Subcutaneous preadipocyte (primary cell): ENCODE measurements around the gene SFT2D3. TPM values are rescaled to one million over a fixed set of nuclear protein-coding genes. Genes with fewer than 3 reads are reported as not detected.

Experiments
- total RNA-seq: library from RNA; depleted of rRNA; stranded (reverse); fragments of >200 nt; gene quantifications from 2 replicates; pipeline ENCODE4 v1.2.3, GENCODE V29; 2012

SFT2D3 gene
- 3.3 and 4.5 TPM in 2 replicates for total RNA-seq

GRCh38 chr2:127701193-127701650 is at the start of gene SFT2D3:
SFT2D3 (plus strand) TSS chr2:127701497; CDS start chr2:127701529, 32 bp downstream.

GRCh38 chr2:127675331-127676261 is 25.7 kb upstream of the SFT2D3 start, which contains the start of gene LIMS2:
LIMS2 (minus strand) TSS chr2:127675530; CDS start chr2:127675024, 506 bp downstream.

Other genes with a start within 250 kb of the SFT2D3 start
- gene IWS1, start 175.0 kb upstream of the SFT2D3 start, total RNA-seq: 25.7 and 30.3 TPM in 2 replicates
- 0.37 TPM in 1 of 2 replicates, not detected in the other for gene MYO7B, start 165.8 kb upstream of the SFT2D3 start, total RNA-seq
- not detected in 2 replicates for gene GPR17, start 55.3 kb upstream of the SFT2D3 start, total RNA-seq
- gene LIMS2, start 26.0 kb upstream of the SFT2D3 start, total RNA-seq: 0.37 and 0.78 TPM in 2 replicates
- gene WDR33, start 109.7 kb downstream of the SFT2D3 start, total RNA-seq: 23.5 and 35.6 TPM in 2 replicates
- 15.1 and 23.9 TPM in 2 replicates for gene POLR2D, start 156.7 kb downstream of the SFT2D3 start, total RNA-seq
- gene AMMECR1L, start 184.5 kb downstream of the SFT2D3 start, total RNA-seq: 12.5 and 16.6 TPM in 2 replicates